NCI-H146 treated with DMSO at 0.1 percent for 48 hours (cell line): Measurements from ENCODE around the gene MTAP.
A peak's percentile ranks its signal among the peaks of the same experiment; 100 is the strongest.

Source experiments
- DNase-seq: peaks from one replicate; lab custom pipeline; 2025; ENCODE audit not compliant: unreplicated experiment; lab: John Stamatoyannopoulos, UW

The MTAP gene

GRCh38 chr9:21802418-21803000 lies at the start of gene MTAP:
MTAP (plus strand) TSS chr9:21802636; CDS start chr9:21802749, 113 bp downstream.
- DNase-seq, result peak; percentile 92

DNA sequence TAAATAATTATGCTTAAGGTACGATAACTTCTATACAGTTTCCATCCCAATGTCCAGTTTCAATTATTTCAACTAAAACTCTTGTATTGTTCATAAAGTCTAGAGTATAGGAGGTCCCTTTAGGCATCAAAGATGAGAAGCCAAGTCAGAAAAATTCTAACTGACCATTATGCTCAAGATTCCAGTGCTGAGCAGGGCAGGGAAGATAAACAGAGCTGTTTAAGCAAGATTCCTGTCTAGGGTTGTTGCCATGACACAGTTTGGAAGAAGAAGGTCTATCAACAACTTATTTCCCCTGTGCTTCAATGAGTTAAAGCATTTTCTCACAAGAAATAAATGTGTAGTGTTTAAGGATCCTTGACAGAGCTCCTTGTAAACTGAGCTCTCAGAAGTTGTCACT lies 48.9 kb upstream of the MTAP start:
- no peak for DNase-seq

DNA sequence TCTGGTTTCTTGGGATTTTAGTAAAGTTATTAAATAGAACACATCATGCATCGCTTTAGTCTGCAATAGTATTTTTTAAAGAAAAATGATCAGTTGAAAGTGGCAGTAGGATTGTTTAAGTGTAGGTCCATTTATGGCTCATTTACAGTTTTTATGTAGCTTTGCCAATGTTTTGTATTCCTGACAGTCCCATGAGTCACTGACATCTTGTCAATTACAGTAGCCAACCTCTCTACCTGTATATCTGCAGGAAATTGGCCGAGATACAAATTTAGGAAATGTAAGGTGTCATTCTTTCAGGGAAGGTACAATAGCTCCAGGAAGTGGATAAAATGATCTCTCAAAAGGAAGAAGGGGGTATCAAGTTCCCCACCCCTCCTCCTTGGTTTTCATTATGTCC lies 47.7 kb upstream of the MTAP start:
- DNase-seq, result no peak

DNA sequence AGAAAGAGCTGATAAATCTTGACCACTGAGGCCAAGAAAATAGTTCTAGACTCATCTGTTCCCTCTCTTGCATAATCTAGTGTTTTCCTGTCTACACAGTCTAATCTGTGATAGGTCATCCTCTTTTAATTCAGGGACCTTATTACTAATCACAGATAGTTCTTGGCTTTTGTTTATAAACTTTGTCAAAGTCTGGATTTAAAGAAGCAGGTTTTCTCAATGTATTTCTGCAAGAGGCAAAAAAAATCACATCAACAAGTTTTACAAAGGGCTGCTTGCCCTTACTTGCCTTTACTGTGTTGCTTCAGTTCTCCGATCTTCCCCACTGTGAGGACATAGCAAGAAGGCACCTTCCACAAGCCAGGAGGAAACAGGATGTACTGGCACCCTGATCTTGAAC lies 43.9 kb upstream of the MTAP start:
- DNase-seq, result no peak

DNA sequence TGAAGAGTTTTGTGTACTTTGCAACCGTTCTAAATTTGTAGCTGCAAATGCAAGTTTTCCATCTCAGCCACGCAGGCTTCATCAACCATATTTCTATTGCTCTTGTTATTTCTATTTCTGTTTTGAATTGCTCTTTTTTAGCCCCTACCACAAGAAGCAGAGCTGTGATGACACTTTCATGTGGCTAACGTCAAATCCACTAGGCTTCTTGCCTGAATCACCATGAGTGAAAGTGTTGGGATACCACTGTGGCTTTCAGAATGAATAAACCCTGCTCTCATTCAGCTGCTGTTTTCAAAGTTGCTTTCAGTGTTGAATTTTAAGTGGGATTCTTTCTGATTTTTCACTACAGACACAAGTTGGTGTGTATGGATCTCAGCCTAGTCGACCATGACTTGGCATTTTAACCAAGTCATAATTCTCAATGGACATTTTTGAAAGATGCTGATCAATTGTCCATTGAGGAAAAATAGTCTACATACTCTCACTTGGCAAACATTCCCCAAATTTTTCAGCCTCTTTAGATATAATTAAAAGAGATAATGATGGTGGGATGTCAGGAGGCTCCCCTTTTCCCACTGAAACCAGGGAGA lies 41.0 kb upstream of the MTAP start:
- no peak for DNase-seq

DNA sequence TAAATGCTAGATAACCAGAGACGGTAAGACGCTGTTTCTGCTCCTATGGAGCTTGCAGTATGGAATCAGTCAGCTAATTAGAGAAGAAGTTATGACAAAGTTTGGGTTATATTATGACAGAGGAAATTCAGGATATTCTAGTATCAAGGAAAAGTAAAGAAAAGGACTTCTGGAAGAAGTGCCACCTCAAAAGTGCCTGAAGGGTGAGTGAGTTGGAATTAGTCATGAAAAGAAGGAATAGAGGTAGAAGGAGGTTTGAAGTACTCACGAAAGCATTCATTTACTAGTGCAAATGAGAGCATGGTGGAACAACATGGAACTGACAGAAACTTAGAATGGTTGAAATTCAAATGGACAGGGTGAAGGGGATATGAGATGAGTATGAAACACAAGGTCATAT lies 40.4 kb upstream of the MTAP start:
- no peak for DNase-seq

- no peak for DNase-seq
These were observed 37.6 kb upstream of the MTAP start for GRCh38 chr9:21764846-21765245.

- no peak for DNase-seq
These were observed 36.3 kb upstream of the MTAP start for GRCh38 chr9:21766096-21766495.

- DNase-seq, result no peak
These were observed 31.4 kb upstream of the MTAP start for GRCh38 chr9:21770871-21771560.

GRCh38 chr9:21777701-21778100 lies 24.7 kb upstream of the MTAP start:
- DNase-seq, result no peak

DNA sequence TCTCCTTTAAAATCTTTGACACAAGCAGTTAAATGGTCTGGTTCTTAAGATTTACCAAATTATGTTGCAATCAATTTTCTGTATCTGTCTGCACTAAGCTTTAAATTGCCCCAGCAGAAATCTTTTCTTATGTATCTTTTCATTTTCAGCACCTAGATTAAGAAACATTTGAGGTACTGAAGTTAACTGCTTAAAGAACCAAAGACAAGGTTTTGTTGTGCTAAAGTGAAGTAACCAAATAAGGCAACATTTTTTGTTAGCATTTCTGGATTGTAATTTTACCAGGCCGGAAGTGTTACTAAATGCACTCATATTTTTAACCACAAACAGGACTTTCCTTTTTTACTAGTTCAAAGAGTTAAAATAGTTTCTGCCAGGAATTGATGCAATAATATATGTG lies 24.1 kb upstream of the MTAP start:
- no peak for DNase-seq

- no peak for DNase-seq
These were observed 23.0 kb upstream of the MTAP start for GRCh38 chr9:21779397-21779796.

DNA sequence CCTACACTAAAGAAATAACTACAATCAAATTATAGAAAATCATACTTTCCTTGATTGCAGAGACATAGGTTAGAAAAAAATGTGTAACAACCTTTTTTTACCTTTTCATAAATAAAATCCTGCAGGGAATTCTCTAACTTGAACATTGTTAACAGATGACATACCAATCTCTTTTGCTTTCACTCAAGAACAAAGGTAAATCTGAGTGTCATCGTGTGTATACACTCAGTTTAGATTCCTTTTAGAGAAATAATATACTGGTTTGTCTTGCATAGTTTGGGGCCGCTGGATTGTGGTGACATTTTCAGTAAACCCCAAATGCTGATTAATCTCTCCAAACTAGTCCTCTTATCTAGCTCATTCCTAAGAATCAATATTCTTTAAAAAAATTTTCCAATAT lies 20.8 kb upstream of the MTAP start:
- no peak for DNase-seq

DNA sequence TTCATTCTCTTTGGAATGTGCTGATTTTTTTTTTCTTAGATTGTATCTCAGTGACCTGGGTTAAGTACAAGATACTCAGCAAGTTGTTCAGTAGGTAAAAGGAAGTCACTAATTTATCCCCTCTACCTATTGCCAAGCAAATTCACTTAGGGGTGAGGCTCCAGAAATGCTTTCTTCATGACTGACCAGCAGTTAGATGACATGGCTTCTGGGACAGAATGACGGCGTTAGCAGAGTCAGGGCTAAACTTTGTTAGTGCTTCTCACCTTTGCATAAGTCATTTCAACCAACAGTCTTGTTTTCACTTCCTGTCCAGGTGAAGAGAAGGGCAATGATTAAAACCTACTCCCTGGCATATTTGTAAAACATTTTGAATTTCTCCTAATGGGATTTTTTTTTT lies 20.2 kb upstream of the MTAP start:
- DNase-seq, result no peak

DNA sequence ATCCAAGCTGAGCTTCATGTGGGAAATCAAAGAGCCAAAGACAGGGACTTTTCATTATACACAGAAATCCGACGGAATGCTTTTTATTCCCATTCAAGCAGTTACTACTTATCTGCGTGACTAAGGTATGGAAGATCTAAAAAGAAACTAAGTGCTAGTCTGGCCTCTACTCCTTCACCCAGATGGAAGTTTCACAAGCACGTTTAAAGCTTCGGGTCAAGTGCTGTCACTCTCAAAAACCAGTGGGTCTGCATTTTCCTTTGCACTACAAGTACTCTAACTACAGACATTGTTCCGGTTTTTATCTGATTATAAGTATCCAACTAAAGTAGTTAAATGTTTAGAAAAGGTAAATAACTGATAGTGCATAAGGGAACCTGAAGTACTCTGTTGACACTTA lies 13.7 kb upstream of the MTAP start:
- no peak for DNase-seq

DNA sequence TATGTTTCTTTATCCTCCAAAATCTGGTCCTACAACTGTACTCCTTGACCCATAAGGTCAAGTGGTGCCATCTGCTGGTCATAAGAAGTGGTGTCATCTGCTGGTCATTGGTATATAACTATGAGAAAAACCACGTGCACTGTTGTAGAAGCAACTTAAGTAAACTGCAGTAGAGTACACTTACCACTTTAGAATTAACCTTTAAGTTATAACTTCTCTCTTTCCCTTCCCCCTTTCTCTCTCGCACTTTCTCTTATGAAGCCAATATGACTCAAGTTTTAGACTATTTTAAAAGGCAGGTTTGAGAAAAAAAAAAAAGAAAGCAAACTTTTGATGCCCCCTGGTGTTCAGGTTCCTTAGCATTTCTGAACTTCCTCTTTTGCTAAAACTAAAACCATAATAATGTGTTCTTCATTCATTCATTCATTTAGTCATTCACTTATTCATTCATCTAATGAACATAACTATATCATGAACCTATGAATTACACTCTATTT lies 12.8 kb upstream of the MTAP start:
- DNase-seq, result peak; percentile 57

- DNase-seq, result no peak
These were observed 7.0 kb upstream of the MTAP start for GRCh38 chr9:21795483-21795882.

DNA sequence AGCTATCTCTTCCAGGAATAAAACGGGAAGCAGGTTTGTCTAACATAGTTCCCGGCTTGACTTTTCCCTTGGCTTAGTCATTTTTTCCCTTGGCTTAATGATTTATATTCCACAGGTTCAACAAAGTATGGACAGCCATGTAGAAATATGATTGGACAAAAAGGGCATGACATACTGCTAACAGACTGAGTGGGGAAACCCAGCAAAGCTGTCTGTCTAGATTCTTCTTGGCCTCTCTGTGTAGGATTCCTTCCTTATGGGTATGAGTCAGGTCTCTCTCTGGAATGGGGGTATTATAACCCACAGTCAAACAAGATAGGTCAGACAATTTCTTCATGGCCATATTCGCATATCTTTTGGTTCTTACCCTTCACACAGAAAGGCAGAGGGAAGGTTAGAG lies 5.7 kb upstream of the MTAP start:
- DNase-seq, result no peak

- no peak for DNase-seq
These were observed 1.3 kb upstream of the MTAP start for GRCh38 chr9:21800931-21801682.

GRCh38 chr9:21801683-21802417 lies 586 bp upstream of the MTAP start:
- no peak for DNase-seq

GRCh38 chr9:21803649-21804048 lies 1.2 kb downstream of the MTAP start:
- DNase-seq, result no peak
